Cardiac muscle cell (in vitro differentiated cells and primary cell): Measurements from ENCODE around the gene SEPTIN7. TPM values are rescaled to one million over a fixed set of nuclear protein-coding genes. Genes with fewer than 3 reads are reported as not detected.

Experiments used
- DNase-seq, 2 donors: peaks; one replicate each; pipeline versions ENCODE4 v3.0.0 to v3.0.0-alpha.2; 2010 to 2017; ENCODE audit warnings: low read depth in 1 of 2, low spot score in 1 of 2
- H3K27ac ChIP-seq: fragments of 200-600 bp; sonication (generic); 2 replicates; pipeline ENCODE4 v1.5.1; 2016
- H3K27me3 ChIP-seq: fragments of 200-600 bp; sonication (generic); 2 replicates; pipeline ENCODE4 v1.6.0; 2016; ENCODE audit warnings: control low read depth
- H3K36me3 ChIP-seq: fragments of 200-600 bp; sonication (generic); 2 replicates; pipeline ENCODE4 v1.5.1; 2016; ENCODE audit warnings: control low read depth
- H3K4me1 ChIP-seq: fragments of 200-600 bp; sonication (generic); 2 replicates; pipeline ENCODE4 v1.8.1; 2017; ENCODE audit warnings: low read depth, mild to moderate bottlenecking, mixed run types
- H3K4me3 ChIP-seq: fragments of 200-600 bp; sonication (generic); 2 replicates; pipeline ENCODE4 v1.5.1; 2016; ENCODE audit warnings: mild to moderate bottlenecking
- H3K9me3 ChIP-seq: fragments of 200-600 bp; sonication (generic); 2 replicates; pipeline ENCODE4 v1.5.1; 2017; ENCODE audit warnings: low read depth, mild to moderate bottlenecking, control low read depth
- polyA plus RNA-seq: library from polyadenylated mRNA; unstranded; fragments of >200 nt; fragmentation: Nextera tagmentation; extraction: Ambion mirVana; gene quantifications from 2 replicates; pipeline ENCODE4 v1.2.1, GENCODE V29; 2016
- total RNA-seq: library from RNA; depleted of rRNA; stranded (reverse); fragments of >200 nt; gene quantifications from 2 replicates; pipeline ENCODE4 v1.2.3, GENCODE V29; 2016
- TF ChIP-seq, protein P1 (sequence below): IDR thresholded peaks from 2 replicates; pipeline ENCODE4 v1.5.1; 2012; ENCODE audit warnings: low read depth, mild to moderate bottlenecking, low read length

The SEPTIN7 gene
- total and polyA plus RNA-seq, 2 experiments from 2014 or later, result 261 to 560 TPM

DNA sequence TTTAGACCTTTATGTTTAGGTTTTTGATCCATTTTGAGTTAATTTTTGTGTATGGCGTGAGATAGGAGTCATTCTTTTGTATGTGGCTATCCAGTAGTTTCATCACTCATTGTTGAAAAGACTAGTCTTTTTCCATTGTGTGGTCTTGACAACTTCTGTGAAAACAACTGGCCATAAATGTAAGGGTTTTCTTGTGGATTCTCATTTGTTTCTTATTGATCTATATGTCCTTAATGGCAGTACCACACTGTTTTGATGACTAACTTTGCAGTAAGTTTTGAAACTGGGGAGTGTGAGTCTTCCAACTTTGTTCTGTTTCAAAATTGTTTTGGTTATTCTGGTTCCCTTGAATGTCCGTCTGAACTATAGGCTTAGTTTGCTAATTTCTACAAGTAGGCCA, 16.3 kb downstream of the SEPTIN7 start:
- Histone ChIP-seq H3K27me3 (no peaks in the 10 kb centered on the region), H3K9me3 (no peaks in the 10 kb centered on the region)

DNA sequence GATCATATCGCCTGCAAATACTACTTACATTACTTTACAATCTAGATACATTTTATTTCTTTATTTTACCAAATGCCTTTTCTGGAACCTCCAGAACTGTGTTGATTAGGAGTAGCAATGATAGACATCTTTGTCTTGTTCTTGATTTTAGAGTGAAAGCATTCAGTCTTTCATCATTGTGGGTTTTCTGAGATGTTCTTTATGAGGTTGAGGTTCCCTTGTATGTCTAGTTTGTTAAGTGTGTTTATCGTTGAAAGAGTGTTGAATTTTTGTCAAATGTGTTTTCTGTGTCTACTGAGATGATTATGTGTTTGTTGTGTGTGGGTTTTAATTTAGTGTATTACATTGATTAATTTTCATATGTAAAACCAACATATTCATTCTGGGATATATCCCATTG, 17.1 kb downstream of the SEPTIN7 start:
- TF ChIP-seq, protein P1, sequence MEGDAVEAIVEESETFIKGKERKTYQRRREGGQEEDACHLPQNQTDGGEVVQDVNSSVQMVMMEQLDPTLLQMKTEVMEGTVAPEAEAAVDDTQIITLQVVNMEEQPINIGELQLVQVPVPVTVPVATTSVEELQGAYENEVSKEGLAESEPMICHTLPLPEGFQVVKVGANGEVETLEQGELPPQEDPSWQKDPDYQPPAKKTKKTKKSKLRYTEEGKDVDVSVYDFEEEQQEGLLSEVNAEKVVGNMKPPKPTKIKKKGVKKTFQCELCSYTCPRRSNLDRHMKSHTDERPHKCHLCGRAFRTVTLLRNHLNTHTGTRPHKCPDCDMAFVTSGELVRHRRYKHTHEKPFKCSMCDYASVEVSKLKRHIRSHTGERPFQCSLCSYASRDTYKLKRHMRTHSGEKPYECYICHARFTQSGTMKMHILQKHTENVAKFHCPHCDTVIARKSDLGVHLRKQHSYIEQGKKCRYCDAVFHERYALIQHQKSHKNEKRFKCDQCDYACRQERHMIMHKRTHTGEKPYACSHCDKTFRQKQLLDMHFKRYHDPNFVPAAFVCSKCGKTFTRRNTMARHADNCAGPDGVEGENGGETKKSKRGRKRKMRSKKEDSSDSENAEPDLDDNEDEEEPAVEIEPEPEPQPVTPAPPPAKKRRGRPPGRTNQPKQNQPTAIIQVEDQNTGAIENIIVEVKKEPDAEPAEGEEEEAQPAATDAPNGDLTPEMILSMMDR, result no peak
- Histone ChIP-seq H3K4me1 (peaks cover 16% of the 10 kb centered on the region), H3K27ac (no peak overlapping the region), H3K4me3 (no peak overlapping the region), H3K36me3 (no peaks in the 10 kb centered on the region), H3K27me3 (no peaks in the 10 kb centered on the region), H3K9me3 (no peaks in the 10 kb centered on the region)
- DNase-seq, result no peak

More for the DNA sequence above, 16.3 kb downstream of the SEPTIN7 start:
- TF ChIP-seq, protein P1, result no peak
- Histone ChIP-seq H3K27ac (no peak overlapping the region), H3K4me1 (peaks cover 16% of the 10 kb centered on the region), H3K36me3 (no peaks in the 10 kb centered on the region), H3K4me3 (no peak overlapping the region)
- DNase-seq, result no peak

DNA sequence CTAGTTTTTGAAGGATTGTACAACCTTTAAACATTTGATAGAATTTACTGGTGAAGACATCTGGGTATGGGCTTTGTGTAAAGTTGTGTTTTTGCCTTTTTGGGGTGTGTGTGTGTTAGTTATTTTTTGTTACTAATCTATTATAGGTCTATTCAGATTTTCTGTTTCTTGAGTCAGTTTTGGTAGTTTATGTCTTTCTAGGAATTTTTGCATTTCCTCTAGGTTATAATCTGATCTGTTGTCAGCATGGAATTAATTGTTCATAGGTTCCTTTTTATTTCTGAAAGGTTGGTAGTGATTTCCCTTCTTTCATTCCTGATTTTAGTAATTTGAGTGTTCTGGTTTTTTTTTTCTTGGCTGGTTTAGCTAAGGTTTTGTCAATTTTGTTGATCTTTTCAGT, 17.7 kb downstream of the SEPTIN7 start:
- DNase-seq, result no peak
- Histone ChIP-seq H3K36me3 (no peaks in the 10 kb centered on the region), H3K4me1 (peaks cover 20% of the 10 kb centered on the region), H3K9me3 (no peaks in the 10 kb centered on the region), H3K27me3 (no peaks in the 10 kb centered on the region), H3K27ac (no peak overlapping the region), H3K4me3 (no peak overlapping the region)
- TF ChIP-seq, protein P1, result no peak

DNA sequence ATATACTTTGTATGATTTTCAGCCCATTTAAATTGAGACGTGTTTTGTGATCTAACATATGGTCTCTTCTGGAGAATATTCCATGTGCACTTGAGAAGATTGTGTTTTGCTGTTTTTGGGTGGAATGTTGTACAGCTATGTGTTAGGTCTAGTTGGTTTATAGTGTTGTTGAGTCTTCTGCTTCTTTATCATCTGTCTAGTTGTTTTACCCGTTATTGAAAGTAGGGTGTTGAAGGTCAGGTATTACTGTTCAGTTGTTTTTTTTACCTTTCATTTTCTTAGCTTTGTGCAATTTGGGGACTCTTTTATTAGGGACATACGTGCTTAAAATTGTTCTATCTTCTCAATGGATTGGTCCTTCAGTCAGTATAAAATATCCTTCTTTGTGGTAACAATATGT, 18.5 kb downstream of the SEPTIN7 start:
- Histone ChIP-seq H3K27ac (peak overlapping the region; percentile 27), H3K27me3 (no peaks in the 10 kb centered on the region), H3K4me3 (no peak overlapping the region), H3K9me3 (no peaks in the 10 kb centered on the region), H3K4me1 (peaks cover 28% of the 10 kb centered on the region), H3K36me3 (no peaks in the 10 kb centered on the region)
- TF ChIP-seq, protein P1, result no peak
- no peak for DNase-seq

- Histone ChIP-seq H3K9me3 (no peaks in the 10 kb centered on the region), H3K36me3 (no peaks in the 10 kb centered on the region), H3K27me3 (no peaks in the 10 kb centered on the region), H3K4me3 (no peak overlapping the region), H3K4me1 (peaks cover 35% of the 10 kb centered on the region), H3K27ac (peak overlapping the region; percentile 81)
- TF ChIP-seq, protein P1, result no peak
- no peak for DNase-seq
Observed at GRCh38 chr7:35819954-35820703, 19.3 kb downstream of the SEPTIN7 start.
